Measurements from ENCODE around the gene IPCEF1. TPM values are rescaled to one million over a fixed set of nuclear protein-coding genes. Genes with fewer than 3 reads are reported as not detected.

The IPCEF1 gene
- total and polyA plus RNA-seq, 2 of the 8 experiments (the other 6 are each of a cell fraction or from before 2014, with no cell fraction given) = 0.41 to 0.78 TPM

- no peaks in the 10 kb centered on the region for H3K27me3 ChIP-seq (replicated peaks in 1 of 4; ENCODE audit: control insufficient read depth in 3 of 4, extremely low read depth in 1 of 4, insufficient read depth in 3 of 4, low read length in 3 of 4)
- no peak overlapping the region for H2BK15ac ChIP-seq (ENCODE audit: low read length)
- no peak overlapping the region for H2BK120ac ChIP-seq (replicated peaks; ENCODE audit: low read depth, low read length)
- H4K5ac ChIP-seq (ENCODE audit: insufficient read length, low read depth, low read length) = no peak overlapping the region
- H2BK5ac ChIP-seq (ENCODE audit: low read depth, low read length) = no peak overlapping the region
- H2BK20ac ChIP-seq (ENCODE audit: low read length) = no peak overlapping the region
- DNase-seq (ENCODE audit: low read depth in 1 of 2, low spot score in 2 of 2) (no peak), FAIRE-seq (no peak)
- no peak overlapping the region for H2BK12ac ChIP-seq (ENCODE audit: low read depth, low read length)
- 90% methylated on average over 5 of the region's 5 CpGs; no CpG with 5 or more reads in 1 of the 2 experiments for WGBS, 2 experiments (ENCODE audit: extremely low coverage in 1 of 2, insufficient coverage in 1 of 2, insufficient read length in 1 of 2, insufficient replicate concordance in 2 of 2, low coverage in 1 of 2, low lambda C conversion rate in 2 of 2, missing lambda C conversion rate in 1 of 2)
- no peak overlapping the region for H3K23ac ChIP-seq (ENCODE audit: insufficient read length)
- no peak overlapping the region for H4K8ac ChIP-seq (ENCODE audit: extremely low read depth, insufficient read depth, low read length)
- no peak overlapping the region for H3K56ac ChIP-seq (replicated peaks; ENCODE audit: insufficient read length, low read depth, low read length)
- no peaks in the 10 kb centered on the region for H3K4me1 ChIP-seq (replicated peaks in 1 of 4; ENCODE audit: control insufficient read depth in 3 of 4, insufficient read depth in 4 of 4, low read length in 3 of 4)
- H4K20me1 ChIP-seq (replicated peaks in 1 of 2; ENCODE audit: control insufficient read depth in 1 of 2, insufficient read depth in 2 of 2, low read length in 2 of 2) = no peaks in the 10 kb centered on the region
- H3K4me2 ChIP-seq (ENCODE audit: insufficient read depth in 1 of 2, low read depth in 2 of 2, low read length in 2 of 2) = no peak overlapping the region
- no peaks in the 10 kb centered on the region for H3K36me3 ChIP-seq (ENCODE audit: control insufficient read depth in 2 of 4, insufficient read depth in 4 of 4, low read length in 3 of 4)
- CTCF ChIA-PET (ENCODE audit: partially characterized antibody) = no interaction called here
- no peak overlapping the region for H3K4me3 ChIP-seq (ENCODE audit: extremely low read depth in 1 of 4, insufficient read depth in 2 of 4, low read depth in 3 of 4, low read length in 4 of 4)
- no peak overlapping the region for H2AK5ac ChIP-seq (ENCODE audit: low read depth, low read length)
- no peak overlapping the region for H3K14ac ChIP-seq (ENCODE audit: insufficient read length)
- H3K9me3 ChIP-seq (ENCODE audit: insufficient read depth in 2 of 2, low read depth in 1 of 2, low read length in 1 of 2) = no peaks in the 10 kb centered on the region
- no peaks in the 10 kb centered on the region for H3K79me2 ChIP-seq (ENCODE audit: control insufficient read depth in 1 of 2, insufficient read depth in 2 of 2, low read length in 2 of 2)
- H3K23me2 ChIP-seq (ENCODE audit: low read depth, low read length) = peaks cover 5% of the 10 kb centered on the region; the same call in 1 of the 2 replicates
- H4K91ac ChIP-seq (replicated peaks; ENCODE audit: insufficient read length, low read length) = no peak overlapping the region
- no peak overlapping the region for H3K27ac ChIP-seq (ENCODE audit: low read depth, low read length)
- POLR2A ChIA-PET (ENCODE audit: partially characterized antibody) = no interaction called here
- no peak overlapping the region for H2AFZ ChIP-seq (ENCODE audit: low read length)
- no peaks in the 10 kb centered on the region for H3K79me1 ChIP-seq (ENCODE audit: low read depth, low read length)
- H3K4ac ChIP-seq (replicated peaks; ENCODE audit: insufficient read length, low read depth, low read length) = no peak overlapping the region
- no peak overlapping the region for H3K18ac ChIP-seq (ENCODE audit: extremely low read depth, low read length)
- H3K9ac ChIP-seq (replicated peaks in 1 of 4; ENCODE audit: extremely low read depth in 1 of 4, low read depth in 3 of 4, low read length in 3 of 4) = no peak overlapping the region
- no peak for TF ChIP-seq SAP30 (IDR thresholded peaks at IDR 0.05; ENCODE audit: insufficient read depth, insufficient replicate concordance, low read length)
- TF ChIP-seq ATF3 (IDR thresholded peaks at IDR 0.05; ENCODE audit: insufficient read depth, low read depth, low read length) = no peak
- TF ChIP-seq BACH1 (IDR thresholded peaks at IDR 0.05; ENCODE audit: low read length) = no peak
- TF ChIP-seq TAF7 (optimal IDR thresholded peaks at IDR 0.05; ENCODE audit: borderline replicate concordance, low read depth, low read length) = no peak
- TF ChIP-seq ATF2 (IDR thresholded peaks at IDR 0.05; ENCODE audit: low read length) = no peak
- TF ChIP-seq YY1 (IDR thresholded peaks at IDR 0.05; ENCODE audit: low read depth, low read length) = no peak
- TF ChIP-seq EP300 (IDR thresholded peaks at IDR 0.05; ENCODE audit: borderline replicate concordance in 1 of 2, low read depth in 2 of 2, low read length in 2 of 2) = no peak
- no peak for TF ChIP-seq ZNF274 (IDR thresholded peaks at IDR 0.05; ENCODE audit: borderline replicate concordance, extremely low read depth, low read length)
- no peak for TF ChIP-seq POU5F1 (IDR thresholded peaks at IDR 0.05; ENCODE audit: low read depth, low read length)
- no peak for TF ChIP-seq CBX8 (IDR thresholded peaks at IDR 0.05; ENCODE audit: borderline replicate concordance, low read depth, low read length)
- no peak for TF ChIP-seq BCL11A (IDR thresholded peaks at IDR 0.05; ENCODE audit: low read depth in 2 of 2, low read length in 2 of 2)
- TF ChIP-seq JUND (IDR thresholded peaks at IDR 0.05; ENCODE audit: low read length) = no peak
These were observed 1.5 kb upstream of the IPCEF1 start for GRCh38 chr6:154358019-154358545.
